GM18505 (cell line): ENCODE results near the gene TTC39C.
"Not testable (repeated sequence)": the region's sequence is repeated elsewhere in the genome, so short reads cannot be mapped to it uniquely, and the experiment has no call there.

Experiments used
- ATAC-seq: cut with Tn5 transposase; IDR thresholded peaks from one replicate; pipeline ENCODE4 v1.9.1; 2021; ENCODE audit not compliant: unreplicated experiment
- POLR2A ChIP-seq: IDR thresholded peaks from 4 replicates; pipeline ENCODE4 v1.6.1; 2011; ENCODE audit warnings: borderline replicate concordance; ENCODE audit not compliant: insufficient read depth, insufficient read length; ENCODE audit errors: extremely low read depth

TTC39C gene

GRCh38 chr18:24015639-24016631 is 1.4 kb downstream of the TTC39C start:
- ATAC-seq = no peak
- TF ChIP-seq POLR2A = no peak

GRCh38 chr18:24016643-24017042 is 2.1 kb downstream of the TTC39C start:
- no peak for TF ChIP-seq POLR2A
- ATAC-seq = no peak

DNA sequence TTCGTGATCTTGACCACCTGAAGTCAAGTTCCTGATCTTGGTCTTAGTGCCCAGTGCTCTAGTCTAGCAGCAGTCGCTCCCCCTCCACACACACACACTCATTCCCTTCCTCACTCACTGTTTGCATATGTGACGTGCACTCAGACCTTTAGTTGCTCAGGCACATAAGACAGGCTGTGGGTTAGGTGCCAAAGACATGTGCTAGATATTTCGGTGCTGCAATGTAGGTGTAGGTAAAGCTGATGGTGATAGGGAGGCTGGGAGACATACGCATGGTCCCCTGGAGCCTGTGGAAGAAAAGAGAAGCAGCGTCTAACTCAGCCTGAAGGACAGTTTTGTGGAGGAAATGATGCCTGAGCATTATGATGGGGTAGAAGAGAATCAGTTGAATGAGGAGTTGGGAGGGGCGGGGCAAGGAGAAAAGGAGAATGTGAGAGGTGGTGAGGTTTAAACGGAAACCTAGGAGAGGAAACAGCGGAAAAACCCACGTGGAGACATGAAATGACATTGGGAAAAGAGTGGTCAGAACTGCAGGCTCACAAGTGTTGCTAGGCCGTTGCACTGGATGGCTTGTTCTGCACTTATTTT is 3.8 kb downstream of the TTC39C start:
- no peak for ATAC-seq
- TF ChIP-seq POLR2A = no peak

DNA sequence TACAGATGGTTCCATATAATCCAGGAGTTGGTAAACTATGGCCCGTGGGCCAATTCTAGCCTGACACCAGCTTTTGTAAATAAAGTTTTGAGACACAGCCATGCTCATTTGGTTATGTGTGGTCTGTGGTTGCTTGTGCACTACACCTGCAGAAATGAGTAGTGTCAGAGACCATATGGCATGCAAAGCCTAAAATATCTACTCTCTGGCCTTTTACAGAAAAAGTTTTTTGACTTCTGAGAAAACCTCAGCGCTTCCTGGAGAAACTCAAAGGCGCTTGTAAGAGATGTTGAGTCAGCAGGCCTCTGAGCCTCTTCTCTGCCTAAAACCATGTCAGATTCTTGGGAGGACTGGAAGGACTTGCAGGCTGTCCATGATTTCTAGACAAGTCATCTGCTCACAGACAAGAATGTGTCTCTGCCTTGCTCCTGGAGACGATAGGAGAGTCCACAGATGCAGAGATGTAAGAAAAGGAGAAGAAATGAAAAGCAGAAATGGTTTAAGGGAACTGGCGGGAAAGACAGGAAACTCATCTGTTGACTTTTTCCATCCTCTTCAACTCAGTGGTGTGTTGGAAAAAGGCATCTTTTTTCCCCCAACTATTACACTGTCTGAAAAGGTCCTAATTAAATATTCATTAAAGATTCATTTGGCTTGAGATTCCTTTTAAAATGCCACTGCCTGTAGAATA is 5.2 kb downstream of the TTC39C start:
- peak; percentile 74 for ATAC-seq
- peak; percentile 39 for TF ChIP-seq POLR2A

- TF ChIP-seq POLR2A = no peak
- no peak for ATAC-seq
These were observed 7.0 kb downstream of the TTC39C start for GRCh38 chr18:24021505-24021904.

DNA sequence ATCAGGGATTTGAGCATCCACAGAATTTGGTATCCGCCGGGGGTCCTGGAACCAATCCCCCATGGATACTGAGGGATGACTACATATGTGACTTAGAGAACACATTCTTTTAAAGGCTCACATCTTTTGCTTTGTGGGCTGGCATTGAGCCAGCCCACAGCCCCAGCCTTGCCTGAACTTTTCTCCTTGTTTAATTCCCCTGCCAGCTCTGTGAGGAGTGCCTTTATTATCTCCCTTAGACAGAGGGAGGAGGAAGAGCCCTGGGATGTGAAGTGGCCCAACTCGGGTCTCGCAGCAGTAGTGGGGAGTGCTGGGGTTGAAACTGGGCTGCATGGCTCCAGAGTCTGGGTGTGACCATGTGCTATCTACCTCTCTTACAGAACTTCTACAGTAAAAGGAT is 7.6 kb downstream of the TTC39C start:
- ATAC-seq = no peak
- no peak for TF ChIP-seq POLR2A

- TF ChIP-seq POLR2A = no peak
- ATAC-seq = no peak
These were observed 8.7 kb downstream of the TTC39C start for GRCh38 chr18:24023185-24023814.

DNA sequence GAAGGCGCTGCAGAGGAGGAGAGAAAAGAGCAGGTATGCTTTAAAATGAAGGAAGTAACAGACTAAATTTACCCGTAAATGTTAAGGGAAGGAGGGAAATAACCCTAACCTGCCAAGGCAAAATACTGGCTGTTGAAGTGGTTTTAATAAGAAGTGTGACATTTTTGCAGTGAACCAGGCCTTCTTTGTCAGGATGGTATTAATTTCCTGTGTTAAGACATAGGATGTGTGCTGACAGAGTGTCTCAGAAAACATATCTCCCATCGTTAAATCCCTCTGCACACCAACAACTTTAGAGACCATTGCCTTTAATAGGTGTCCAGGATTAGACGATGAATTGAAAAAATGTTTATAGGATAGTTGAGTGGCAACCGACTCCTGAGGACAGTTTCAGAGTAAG is 9.9 kb downstream of the TTC39C start:
- no peak for ATAC-seq
- no peak for TF ChIP-seq POLR2A

- TF ChIP-seq POLR2A = no peak
- no peak for ATAC-seq
These were observed 11.9 kb downstream of the TTC39C start for GRCh38 chr18:24026457-24026856.

DNA sequence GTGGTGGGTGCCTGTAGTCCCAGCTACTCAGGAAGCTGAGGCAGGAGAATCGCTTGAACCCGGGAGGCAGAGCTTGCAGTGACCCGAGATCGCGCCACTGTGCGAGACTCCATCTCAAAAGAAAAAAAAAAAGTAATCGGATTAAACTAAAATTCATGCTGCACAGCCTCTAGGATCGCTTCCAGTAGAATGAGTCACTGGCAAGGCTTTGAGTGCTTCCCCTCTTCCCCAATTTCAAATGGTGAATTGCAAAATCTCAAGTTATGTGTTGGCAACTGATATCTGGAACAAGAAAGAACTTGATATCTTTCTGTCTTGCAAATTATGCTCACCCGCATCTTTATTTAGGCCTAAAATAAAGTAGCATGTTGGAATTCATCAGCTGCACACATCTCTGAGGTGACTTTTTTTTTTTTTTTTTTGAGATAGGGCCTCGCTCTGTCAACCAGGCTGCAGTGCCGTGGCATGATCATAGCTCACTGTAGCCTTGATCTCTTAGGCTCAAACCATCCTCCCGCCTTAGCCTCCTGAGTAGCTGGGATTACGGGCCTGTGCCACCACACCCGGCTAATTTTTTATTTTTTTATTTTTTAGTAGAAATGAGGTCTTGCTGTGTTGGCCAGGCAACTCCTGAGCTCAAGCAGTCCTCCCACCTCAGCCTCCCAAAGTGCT is 12.7 kb downstream of the TTC39C start:
- no peak for ATAC-seq
- TF ChIP-seq POLR2A = no peak

- ATAC-seq = not testable (repeated sequence)
These were observed 14.4 kb downstream of the TTC39C start for GRCh38 chr18:24028946-24029345.

DNA sequence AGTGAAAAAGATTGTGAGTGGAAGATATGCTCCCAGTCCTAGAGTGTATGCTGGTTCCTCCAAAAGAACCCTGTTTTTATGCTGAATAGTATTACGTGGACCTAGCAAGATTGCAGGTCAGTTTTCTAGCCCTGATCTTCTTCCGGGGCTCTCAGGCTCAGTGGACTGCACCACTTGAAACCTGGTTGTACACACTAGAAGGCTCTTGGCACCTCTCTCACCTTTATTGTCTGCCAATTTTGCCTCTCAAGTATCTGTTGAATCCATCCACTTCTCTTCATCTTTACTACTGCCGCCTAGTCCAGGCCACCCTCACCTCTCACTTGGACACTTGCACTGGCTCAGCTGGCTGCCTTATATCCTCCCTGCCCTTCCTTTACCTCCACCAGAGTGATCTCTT is 16.8 kb downstream of the TTC39C start:
- ATAC-seq = no peak
- no peak for TF ChIP-seq POLR2A

DNA sequence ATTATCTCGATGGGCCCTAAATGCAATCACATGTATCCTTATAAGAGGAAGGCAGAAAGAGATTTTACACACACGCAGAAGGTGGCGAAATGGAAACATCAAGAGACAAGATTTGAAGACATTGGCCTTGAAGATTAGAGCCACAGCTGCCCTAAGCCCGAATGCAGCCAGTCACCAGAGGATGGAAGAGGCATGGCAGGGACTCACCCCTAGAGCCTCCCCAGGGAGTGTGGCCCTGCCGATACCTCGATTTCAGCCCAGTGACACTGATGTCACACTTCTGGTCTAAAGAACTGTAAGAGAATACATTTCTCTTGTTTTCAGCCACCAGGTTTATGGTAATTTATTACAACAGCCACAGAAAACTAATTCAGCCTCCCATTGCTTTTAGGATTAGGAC is 17.4 kb downstream of the TTC39C start:
- ATAC-seq = no peak
- no peak for TF ChIP-seq POLR2A
